Lower leg skin (tissue), 3 donors: ENCODE results near the gene EVX2.

Experiments used
- POLR2A ChIP-seq, 2 donors: fragments of 450-650 bp; IDR thresholded peaks; one replicate each; pipeline ENCODE4 v1.6.1; 2016 to 2017; ENCODE audit warnings: antibody characterized with exemption in 2 of 2, mild to moderate bottlenecking in 1 of 2, moderate library complexity in 1 of 2
- TF ChIP-seq, protein P1 (sequence below), 3 donors: fragments of 450-650 bp; IDR thresholded peaks; one replicate each; pipeline ENCODE4 v1.5.1; 2016; ENCODE audit warnings: antibody characterized with exemption in 3 of 3, mild to moderate bottlenecking in 3 of 3, moderate library complexity in 2 of 3

DNA sequence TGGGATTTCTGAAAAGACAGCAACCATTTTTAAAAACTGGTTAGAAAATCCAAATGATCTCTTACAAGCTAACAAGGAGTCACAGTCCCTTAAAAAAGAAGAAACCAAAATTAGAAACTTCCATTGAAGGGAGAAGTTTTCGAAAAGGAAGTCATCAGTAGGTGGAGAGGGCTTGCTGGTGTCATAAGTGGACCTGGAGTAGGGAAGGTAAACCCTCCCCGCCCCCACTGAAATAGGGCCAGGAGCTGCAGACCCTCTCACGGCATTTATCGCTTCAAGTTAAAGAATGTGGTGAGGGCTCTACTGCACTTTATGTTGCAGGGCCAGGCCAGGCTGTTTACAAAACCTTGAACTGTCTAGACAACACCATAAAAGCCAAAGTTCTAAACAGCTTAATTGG is 26.2 kb upstream of the EVX2 start:
- TF ChIP-seq, protein P1, sequence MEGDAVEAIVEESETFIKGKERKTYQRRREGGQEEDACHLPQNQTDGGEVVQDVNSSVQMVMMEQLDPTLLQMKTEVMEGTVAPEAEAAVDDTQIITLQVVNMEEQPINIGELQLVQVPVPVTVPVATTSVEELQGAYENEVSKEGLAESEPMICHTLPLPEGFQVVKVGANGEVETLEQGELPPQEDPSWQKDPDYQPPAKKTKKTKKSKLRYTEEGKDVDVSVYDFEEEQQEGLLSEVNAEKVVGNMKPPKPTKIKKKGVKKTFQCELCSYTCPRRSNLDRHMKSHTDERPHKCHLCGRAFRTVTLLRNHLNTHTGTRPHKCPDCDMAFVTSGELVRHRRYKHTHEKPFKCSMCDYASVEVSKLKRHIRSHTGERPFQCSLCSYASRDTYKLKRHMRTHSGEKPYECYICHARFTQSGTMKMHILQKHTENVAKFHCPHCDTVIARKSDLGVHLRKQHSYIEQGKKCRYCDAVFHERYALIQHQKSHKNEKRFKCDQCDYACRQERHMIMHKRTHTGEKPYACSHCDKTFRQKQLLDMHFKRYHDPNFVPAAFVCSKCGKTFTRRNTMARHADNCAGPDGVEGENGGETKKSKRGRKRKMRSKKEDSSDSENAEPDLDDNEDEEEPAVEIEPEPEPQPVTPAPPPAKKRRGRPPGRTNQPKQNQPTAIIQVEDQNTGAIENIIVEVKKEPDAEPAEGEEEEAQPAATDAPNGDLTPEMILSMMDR (IDR thresholded peaks at IDR 0.05), result no peak
- no peak for TF ChIP-seq POLR2A (IDR thresholded peaks at IDR 0.05)
